GM18858 (cell line): ENCODE measurements around the gene ROMO1.
A peak's percentile ranks its signal among the peaks of the same experiment; 100 is the strongest.

Source experiments
- ATAC-seq: cut with Tn5 transposase; IDR thresholded peaks from one replicate; pipeline ENCODE4 v1.9.1; 2021; ENCODE audit not compliant: unreplicated experiment

Gene ROMO1

GRCh38 chr20:35699127-35699956 is at the start of gene ROMO1, which contains the start of gene NFS1:
Gene ROMO1 (plus strand): TSS chr20:35699405. CDS start chr20:35699633, 228 bp downstream.
Gene NFS1 (minus strand): TSS chr20:35699352. CDS start chr20:35699288, 64 bp downstream.
- peak; percentile 71 for ATAC-seq

GRCh38 chr20:35650632-35651031 is 48.6 kb upstream of the ROMO1 start:
- no peak for ATAC-seq

- ATAC-seq = no peak
Measured at GRCh38 chr20:35651958-35652357, 47.2 kb upstream of the ROMO1 start.

- no peak for ATAC-seq
Measured at GRCh38 chr20:35652641-35653429, 46.4 kb upstream of the ROMO1 start.

DNA sequence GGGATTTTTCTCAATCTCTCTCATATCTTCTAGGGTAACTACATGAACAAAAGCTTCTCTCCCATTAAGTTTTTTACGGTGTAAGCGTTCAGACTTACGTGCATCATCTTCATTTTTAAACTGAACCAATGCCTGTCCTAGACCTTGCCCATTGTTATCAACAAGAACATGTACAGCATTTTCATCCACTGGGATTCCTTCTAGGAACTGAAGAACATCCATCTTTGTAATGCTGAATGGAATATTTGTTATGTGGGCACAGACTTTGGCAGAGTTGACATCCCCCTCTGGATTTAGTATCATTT is 45.8 kb upstream of the ROMO1 start:
- no peak for ATAC-seq

GRCh38 chr20:35653893-35654292 is 45.3 kb upstream of the ROMO1 start:
- ATAC-seq = no peak

DNA sequence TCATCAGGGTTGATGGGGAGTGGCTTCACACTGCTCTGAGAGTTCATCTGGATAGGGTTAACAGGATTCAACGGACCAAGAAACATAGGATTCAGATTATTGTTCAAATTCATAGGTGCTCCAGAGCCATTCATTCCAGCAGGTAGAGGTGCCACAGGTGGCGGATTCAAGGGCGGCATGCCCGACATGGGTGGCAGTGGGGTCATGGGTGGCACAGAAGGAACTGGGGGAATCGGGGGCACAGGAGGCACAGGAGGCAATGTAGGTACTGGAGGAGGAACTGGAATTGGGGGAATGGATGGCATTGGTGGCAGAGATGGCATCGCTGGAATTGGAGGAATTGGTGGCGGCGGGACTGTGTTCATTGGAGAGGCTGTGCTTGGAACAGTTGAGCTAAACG is 44.8 kb upstream of the ROMO1 start:
- no peak for ATAC-seq

- ATAC-seq = no peak
Measured at GRCh38 chr20:35657271-35657670, 41.9 kb upstream of the ROMO1 start.

DNA sequence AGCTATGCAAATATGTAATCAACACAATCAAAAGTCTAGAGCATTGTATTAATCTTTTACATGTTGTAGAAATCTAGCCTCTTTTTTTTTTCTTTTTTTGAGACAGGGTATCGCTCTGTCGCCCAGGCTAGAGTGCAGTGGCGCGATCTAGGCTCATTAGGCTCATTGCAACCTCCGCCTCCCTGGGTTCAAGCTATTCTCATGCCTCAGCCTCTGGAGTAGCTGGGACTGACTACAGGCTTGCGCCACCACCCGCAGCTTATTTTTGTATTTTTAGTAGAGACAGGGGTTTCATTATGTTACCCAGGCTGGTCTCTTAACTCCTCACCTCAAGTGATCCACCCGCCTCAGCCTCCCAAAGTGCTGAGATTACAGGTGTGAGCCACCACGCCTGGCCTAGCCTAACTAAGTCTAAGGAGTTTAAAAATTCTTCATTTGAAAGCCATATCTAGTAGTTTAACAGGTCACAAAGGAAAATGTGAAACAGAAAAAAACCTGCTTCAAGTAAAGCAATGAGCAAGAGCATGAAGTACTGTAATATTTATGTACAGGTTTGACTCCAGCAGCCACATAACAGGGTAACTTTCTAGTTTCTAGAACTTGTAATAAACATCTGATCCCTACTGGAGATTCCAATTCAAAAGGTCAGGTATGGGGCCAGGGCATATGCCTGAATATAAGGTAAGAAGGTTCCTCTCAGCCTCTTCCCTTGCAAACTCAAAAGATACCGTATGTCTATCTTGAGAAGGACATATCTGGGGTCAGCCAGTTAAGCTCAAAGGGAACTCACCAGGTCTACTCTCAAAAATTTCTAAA is 38.9 kb upstream of the ROMO1 start:
- no peak for ATAC-seq

DNA sequence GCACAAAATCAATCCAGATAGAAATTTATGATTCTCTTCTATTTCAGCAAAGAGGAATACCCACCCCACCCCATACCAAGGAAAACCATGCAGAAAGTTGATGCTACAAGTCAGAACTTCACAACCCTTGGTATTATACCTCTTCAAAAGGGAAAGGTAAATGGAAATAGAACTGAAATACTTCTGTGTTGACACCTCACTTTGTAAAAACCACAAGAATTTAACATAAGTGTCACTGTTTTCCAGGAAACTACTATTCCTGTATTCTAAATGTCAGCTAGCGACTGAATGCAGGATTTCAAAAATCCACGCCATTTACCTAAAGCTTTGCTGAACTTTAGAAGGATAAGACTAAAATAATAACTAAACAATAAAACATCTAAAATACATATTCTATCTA is 38.2 kb upstream of the ROMO1 start:
- no peak for ATAC-seq

- ATAC-seq = no peak
Measured at GRCh38 chr20:35661908-35662307, 37.3 kb upstream of the ROMO1 start.

DNA sequence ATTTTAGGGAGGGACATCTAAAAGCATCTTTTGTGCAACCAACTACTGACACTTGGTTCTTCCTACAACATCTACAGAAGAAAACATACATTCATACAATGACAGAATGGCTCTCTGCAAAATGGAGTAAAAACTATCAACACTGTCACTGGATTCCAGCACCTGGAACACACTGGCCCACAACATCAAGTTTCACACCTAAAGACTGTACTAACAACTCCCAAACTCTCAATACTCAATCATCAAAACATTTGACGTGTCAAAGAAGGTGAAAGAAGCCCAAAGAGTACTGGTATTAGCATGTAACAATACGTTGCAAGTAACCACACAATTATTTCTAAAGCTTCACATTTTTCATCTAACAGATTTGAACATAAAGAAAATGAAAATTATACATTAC is 36.7 kb upstream of the ROMO1 start:
- no peak for ATAC-seq

GRCh38 chr20:35663516-35664465 is 35.4 kb upstream of the ROMO1 start:
- ATAC-seq = no peak

GRCh38 chr20:35664466-35665206 is 34.6 kb upstream of the ROMO1 start, which contains the start of the genes CPNE1 and RBM12:
Gene CPNE1 (minus strand): TSS chr20:35664900. CDS start chr20:35632923, 31,977 bp downstream.
Gene RBM12 (minus strand): TSS chr20:35664900. CDS start chr20:35655322, 9,578 bp downstream.
- ATAC-seq = peak; percentile 52

DNA sequence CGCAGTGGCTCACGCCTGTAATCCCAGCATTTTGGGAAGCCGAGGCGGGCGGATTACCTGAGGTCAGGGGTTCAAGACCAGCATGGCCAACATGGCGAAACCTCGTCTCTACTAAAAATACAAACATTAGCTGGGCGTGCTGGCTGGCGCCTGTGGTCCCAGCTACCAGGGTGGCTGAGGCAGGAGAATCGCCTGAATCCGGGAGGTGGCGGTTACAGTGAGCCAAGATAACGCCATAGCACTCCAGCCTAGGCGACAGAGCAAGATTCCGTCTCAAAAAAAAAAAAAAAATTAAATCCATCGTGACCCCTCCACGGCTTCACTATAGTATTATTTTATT is 33.3 kb upstream of the ROMO1 start:
- ATAC-seq = no peak

GRCh38 chr20:35669221-35669620 is 30.0 kb upstream of the ROMO1 start:
- ATAC-seq = no peak

DNA sequence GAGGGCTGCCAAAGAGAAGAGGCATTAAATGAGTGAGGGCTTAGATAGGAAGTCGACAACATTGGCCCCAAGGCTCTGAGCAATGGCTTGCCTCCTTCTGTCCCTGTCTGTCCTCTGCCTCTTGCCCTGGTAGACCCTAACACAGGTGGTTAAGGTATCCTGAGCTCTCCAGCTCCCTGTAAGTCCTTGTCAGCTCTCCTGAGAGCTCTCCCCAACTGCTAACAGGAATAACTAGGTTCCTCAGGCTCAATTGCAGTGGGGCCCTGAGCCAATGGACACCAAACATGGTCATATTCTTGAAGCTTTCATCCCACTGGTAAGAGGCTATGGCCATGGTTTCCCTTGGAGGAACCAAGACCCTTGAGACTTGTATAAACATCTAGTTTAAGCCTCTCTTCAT is 29.5 kb upstream of the ROMO1 start:
- ATAC-seq = no peak

- ATAC-seq = no peak
Measured at GRCh38 chr20:35673884-35674283, 25.3 kb upstream of the ROMO1 start.

DNA sequence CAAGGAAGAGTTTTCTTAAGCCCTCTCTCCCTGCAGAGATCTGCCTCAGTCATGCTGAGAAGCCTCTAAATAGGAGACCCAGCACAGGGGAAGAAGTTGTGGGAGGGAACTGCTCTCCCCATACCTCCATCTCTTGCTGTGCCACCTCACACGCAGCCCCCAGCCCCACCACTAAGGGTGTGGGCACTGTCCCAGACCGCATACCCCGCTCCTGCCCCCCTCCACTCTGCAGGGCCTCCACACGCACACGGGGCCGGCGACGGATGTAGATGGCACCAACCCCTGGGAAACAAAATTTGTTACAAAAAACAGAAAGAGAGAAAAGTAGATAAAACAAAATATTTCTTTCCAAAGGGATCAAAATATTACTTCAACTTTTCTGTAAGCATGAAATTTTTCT is 24.3 kb upstream of the ROMO1 start:
- no peak for ATAC-seq
